GM23338 (cell line): ENCODE measurements around the gene RAD51D. TPM values are rescaled to one million over a fixed set of nuclear protein-coding genes. Genes with fewer than 3 reads are reported as not detected.

Experiments used
- ATAC-seq: fragments of 200-7000 bp; cut with Tn5 transposase; 3 replicates; pipeline ENCODE4 v1.9.1; 2020
- DNase-seq: peaks from one replicate; pipeline ENCODE4 v3.0.0-alpha.2; 2015; ENCODE audit warnings: low spot score
- H2AFZ ChIP-seq: fragments of 200-600 bp; sonication (generic); 2 replicates; pipeline ENCODE4 v1.8.0; 2016; ENCODE audit warnings: antibody characterized with exemption, mild to moderate bottlenecking, moderate library complexity
- H3F3A ChIP-seq: fragments of 200-600 bp; sonication (generic); replicated peaks from 2 replicates; pipeline ENCODE4 v1.8.0; 2017; ENCODE audit warnings: antibody characterized with exemption, mixed run types, low read depth
- H3K27ac ChIP-seq: fragments of 200-600 bp; sonication (generic); 2 replicates; pipeline ENCODE4 v1.6.1; 2016; ENCODE audit warnings: low read depth
- H3K27me3 ChIP-seq: fragments of 200-600 bp; sonication (generic); 2 replicates; pipeline ENCODE4 v1.8.0; 2016; ENCODE audit warnings: mild to moderate bottlenecking, mixed run types, moderate library complexity; ENCODE audit not compliant: insufficient read depth
- H3K36me3 ChIP-seq: fragments of 200-600 bp; sonication (generic); 2 replicates; pipeline ENCODE4 v1.8.0; 2016; ENCODE audit warnings: mild to moderate bottlenecking; ENCODE audit not compliant: insufficient read depth
- H3K4me1 ChIP-seq: fragments of 200-600 bp; sonication (generic); 2 replicates; pipeline ENCODE4 v1.8.0; 2016; ENCODE audit warnings: mild to moderate bottlenecking, moderate library complexity; ENCODE audit not compliant: insufficient read depth
- H3K4me2 ChIP-seq: fragments of 200-600 bp; sonication (generic); 2 replicates; pipeline ENCODE4 v1.7.1; 2017; ENCODE audit warnings: mixed run types
- H3K4me3 ChIP-seq: fragments of 200-600 bp; sonication (generic); 2 replicates; pipeline ENCODE4 v1.6.1; 2016; ENCODE audit warnings: mixed run types
- H3K79me2 ChIP-seq: fragments of 200-600 bp; sonication (generic); replicated peaks from 2 replicates; pipeline ENCODE4 v1.8.0; 2017; ENCODE audit warnings: mild to moderate bottlenecking; ENCODE audit not compliant: insufficient read depth
- H3K9me2 ChIP-seq: fragments of 200-600 bp; sonication (generic); 2 replicates; pipeline ENCODE4 v1.8.0; 2017; ENCODE audit not compliant: insufficient read depth
- H4K20me1 ChIP-seq: fragments of 200-600 bp; sonication (generic); replicated peaks from 2 replicates; pipeline ENCODE4 v1.8.0; 2017; ENCODE audit warnings: mild to moderate bottlenecking; ENCODE audit not compliant: insufficient read depth
- H3K27ac Mint-ChIP-seq: 2 replicates; pipeline ENCODE4 v1.8.0; 2020; ENCODE audit warnings: inconsistent platforms, mild to moderate bottlenecking, moderate library complexity, mixed read lengths
- H3K27me3 Mint-ChIP-seq: 3 replicates; pipeline ENCODE4 v1.8.0; 2022; ENCODE audit warnings: low read depth, mild to moderate bottlenecking, moderate library complexity, mixed read lengths, inconsistent platforms; ENCODE audit not compliant: insufficient read depth, poor library complexity
- H3K36me3 Mint-ChIP-seq: 3 replicates; pipeline ENCODE4 v1.8.0; 2021; ENCODE audit warnings: low read depth, mild to moderate bottlenecking, inconsistent platforms, moderate library complexity, mixed read lengths
- H3K4me1 Mint-ChIP-seq: 3 replicates; pipeline ENCODE4 v1.8.0; 2020; ENCODE audit warnings: mild to moderate bottlenecking, inconsistent platforms, mixed read lengths
- H3K4me3 Mint-ChIP-seq: 3 replicates; pipeline ENCODE4 v1.8.0; 2021; ENCODE audit warnings: moderate library complexity, mild to moderate bottlenecking, inconsistent platforms, mixed read lengths
- H3K9me3 Mint-ChIP-seq: 3 replicates; pipeline ENCODE4 v1.8.0; 2020; ENCODE audit warnings: moderate library complexity, mild to moderate bottlenecking, inconsistent platforms, mixed read lengths
- CREB1 ChIP-seq: fragments of 250-450 bp; sonication (Bioruptor Pico); IDR thresholded peaks from 2 replicates; pipeline ENCODE4 v1.5.0; 2020; ENCODE audit warnings: low read depth, mild to moderate bottlenecking, moderate library complexity
- ETS1 ChIP-seq: IDR thresholded peaks from 2 replicates; pipeline ENCODE4 v1.6.1; 2016; ENCODE audit warnings: antibody characterized with exemption
- EZH2 ChIP-seq: fragments of 200-600 bp; sonication (generic); IDR thresholded peaks from one replicate; pipeline ENCODE4 v1.8.0; 2017; ENCODE audit warnings: antibody characterized with exemption, mild to moderate bottlenecking, low read depth; ENCODE audit not compliant: unreplicated experiment
- EZH2phosphoT487 ChIP-seq: fragments of 200-600 bp; sonication (generic); IDR thresholded peaks from one replicate; pipeline ENCODE4 v1.8.1; 2018; ENCODE audit warnings: antibody characterized with exemption; ENCODE audit not compliant: unreplicated experiment
- JUNB ChIP-seq: IDR thresholded peaks from one replicate; pipeline ENCODE4 v1.6.1; 2016; ENCODE audit warnings: antibody characterized with exemption; ENCODE audit not compliant: unreplicated experiment
- NANOG ChIP-seq: IDR thresholded peaks from 2 replicates; pipeline ENCODE4 v1.6.1; 2016; ENCODE audit warnings: antibody characterized with exemption, borderline replicate concordance
- POLR2AphosphoS5 ChIP-seq: IDR thresholded peaks from 2 replicates; pipeline ENCODE4 v1.6.1; 2016; ENCODE audit warnings: antibody characterized with exemption, low read depth
- STAT1 ChIP-seq: IDR thresholded peaks from one replicate; pipeline ENCODE4 v1.6.1; 2016; ENCODE audit warnings: antibody characterized with exemption; ENCODE audit not compliant: unreplicated experiment
- ZNF114 ChIP-seq: fragments of 250-450 bp; sonication (Bioruptor Pico); IDR thresholded peaks from 2 replicates; pipeline ENCODE4 v1.5.0; 2020; ENCODE audit warnings: mild to moderate bottlenecking, moderate library complexity
- ZNF331 ChIP-seq: fragments of 250-450 bp; sonication (Bioruptor Pico); IDR thresholded peaks from 2 replicates; pipeline ENCODE4 v1.5.0; 2020; ENCODE audit warnings: low read depth, mild to moderate bottlenecking, moderate library complexity
- ZNF462 ChIP-seq: fragments of 250-450 bp; sonication (Bioruptor Pico); IDR thresholded peaks from 2 replicates; pipeline ENCODE4 v1.5.0; 2020; ENCODE audit warnings: mild to moderate bottlenecking, moderate library complexity
- polyA plus RNA-seq: library from polyadenylated mRNA; unstranded; fragments of >200 nt; fragmentation: Nextera tagmentation; extraction: Ambion mirVana; gene quantifications from 2 replicates; pipeline ENCODE4 v1.2.1, GENCODE V29; 2016
- total RNA-seq: library from RNA; depleted of rRNA; stranded (reverse); fragments of >200 nt; shearing (Covaris generic); gene quantifications from 2 replicates; pipeline ENCODE4 v1.2.3, GENCODE V29; 2014
- TF ChIP-seq, protein P1 (sequence below): IDR thresholded peaks from one replicate; pipeline ENCODE4 v1.6.1; 2018; ENCODE audit warnings: antibody characterized with exemption; ENCODE audit not compliant: unreplicated experiment
- TF ChIP-seq, protein P2 (sequence below), 2 experiments: fragments of 200-600 bp in 1 of 2; sonication (generic) in 1 of 2; conservative IDR thresholded peaks; 2 replicates each; pipeline versions ENCODE4 v1.5.1 to v1.6.1; 2016 to 2017; ENCODE audit warnings: antibody characterized with exemption in 2 of 2, low read depth in 2 of 2, mild to moderate bottlenecking in 2 of 2, moderate library complexity in 1 of 2

RAD51D gene
- total and polyA plus RNA-seq, 2 experiments from 2014 or later, result 5.9 to 11.0 TPM

GRCh38 chr17:35076874-35077273 lies 42.8 kb downstream of the RAD51D start:
- Histone ChIP-seq H4K20me1 (peaks cover 9% of the 10 kb centered on the region; the same call in 1 of the 2 replicates), H3K9me2 (no peaks in the 10 kb centered on the region), H3F3A (no peaks in the 10 kb centered on the region), H3K4me1 (peaks cover 20% of the 10 kb centered on the region), H2AFZ (no peak overlapping the region), H3K27ac (no peak overlapping the region), H3K4me2 (no peak overlapping the region), H3K79me2 (peaks cover 8% of the 10 kb centered on the region), H3K36me3 (no peaks in the 10 kb centered on the region), H3K4me3 (no peak overlapping the region), H3K27me3 (no peaks in the 10 kb centered on the region)
- Mint-ChIP-seq H3K36me3 (no peaks in the 10 kb centered on the region), H3K9me3 (no peaks in the 10 kb centered on the region), H3K27me3 (no peaks in the 10 kb centered on the region), H3K27ac (no peak overlapping the region), H3K4me3 (no peak overlapping the region), H3K4me1 (peaks cover 31% of the 10 kb centered on the region)
- ATAC-seq (no peak), DNase-seq (no peak)
- TF ChIP-seq, protein P1, sequence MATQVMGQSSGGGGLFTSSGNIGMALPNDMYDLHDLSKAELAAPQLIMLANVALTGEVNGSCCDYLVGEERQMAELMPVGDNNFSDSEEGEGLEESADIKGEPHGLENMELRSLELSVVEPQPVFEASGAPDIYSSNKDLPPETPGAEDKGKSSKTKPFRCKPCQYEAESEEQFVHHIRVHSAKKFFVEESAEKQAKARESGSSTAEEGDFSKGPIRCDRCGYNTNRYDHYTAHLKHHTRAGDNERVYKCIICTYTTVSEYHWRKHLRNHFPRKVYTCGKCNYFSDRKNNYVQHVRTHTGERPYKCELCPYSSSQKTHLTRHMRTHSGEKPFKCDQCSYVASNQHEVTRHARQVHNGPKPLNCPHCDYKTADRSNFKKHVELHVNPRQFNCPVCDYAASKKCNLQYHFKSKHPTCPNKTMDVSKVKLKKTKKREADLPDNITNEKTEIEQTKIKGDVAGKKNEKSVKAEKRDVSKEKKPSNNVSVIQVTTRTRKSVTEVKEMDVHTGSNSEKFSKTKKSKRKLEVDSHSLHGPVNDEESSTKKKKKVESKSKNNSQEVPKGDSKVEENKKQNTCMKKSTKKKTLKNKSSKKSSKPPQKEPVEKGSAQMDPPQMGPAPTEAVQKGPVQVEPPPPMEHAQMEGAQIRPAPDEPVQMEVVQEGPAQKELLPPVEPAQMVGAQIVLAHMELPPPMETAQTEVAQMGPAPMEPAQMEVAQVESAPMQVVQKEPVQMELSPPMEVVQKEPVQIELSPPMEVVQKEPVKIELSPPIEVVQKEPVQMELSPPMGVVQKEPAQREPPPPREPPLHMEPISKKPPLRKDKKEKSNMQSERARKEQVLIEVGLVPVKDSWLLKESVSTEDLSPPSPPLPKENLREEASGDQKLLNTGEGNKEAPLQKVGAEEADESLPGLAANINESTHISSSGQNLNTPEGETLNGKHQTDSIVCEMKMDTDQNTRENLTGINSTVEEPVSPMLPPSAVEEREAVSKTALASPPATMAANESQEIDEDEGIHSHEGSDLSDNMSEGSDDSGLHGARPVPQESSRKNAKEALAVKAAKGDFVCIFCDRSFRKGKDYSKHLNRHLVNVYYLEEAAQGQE, result no peak
- TF ChIP-seq EZH2 (no peak), ZNF331 (no peak), STAT1 (no peak), JUNB (no peak), POLR2AphosphoS5 (no peak), ZNF114 (no peak), NANOG (no peak), CREB1 (CRISPR knock-in tag) (no peak), ETS1 (no peak), ZNF462 (no peak), EZH2phosphoT487 (no peak)
- TF ChIP-seq, protein P2, sequence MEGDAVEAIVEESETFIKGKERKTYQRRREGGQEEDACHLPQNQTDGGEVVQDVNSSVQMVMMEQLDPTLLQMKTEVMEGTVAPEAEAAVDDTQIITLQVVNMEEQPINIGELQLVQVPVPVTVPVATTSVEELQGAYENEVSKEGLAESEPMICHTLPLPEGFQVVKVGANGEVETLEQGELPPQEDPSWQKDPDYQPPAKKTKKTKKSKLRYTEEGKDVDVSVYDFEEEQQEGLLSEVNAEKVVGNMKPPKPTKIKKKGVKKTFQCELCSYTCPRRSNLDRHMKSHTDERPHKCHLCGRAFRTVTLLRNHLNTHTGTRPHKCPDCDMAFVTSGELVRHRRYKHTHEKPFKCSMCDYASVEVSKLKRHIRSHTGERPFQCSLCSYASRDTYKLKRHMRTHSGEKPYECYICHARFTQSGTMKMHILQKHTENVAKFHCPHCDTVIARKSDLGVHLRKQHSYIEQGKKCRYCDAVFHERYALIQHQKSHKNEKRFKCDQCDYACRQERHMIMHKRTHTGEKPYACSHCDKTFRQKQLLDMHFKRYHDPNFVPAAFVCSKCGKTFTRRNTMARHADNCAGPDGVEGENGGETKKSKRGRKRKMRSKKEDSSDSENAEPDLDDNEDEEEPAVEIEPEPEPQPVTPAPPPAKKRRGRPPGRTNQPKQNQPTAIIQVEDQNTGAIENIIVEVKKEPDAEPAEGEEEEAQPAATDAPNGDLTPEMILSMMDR (conservative IDR thresholded peaks at IDR 0.05; ENCODE audit: low read depth in 2 of 2), result no peak
